MM.1S (cell line): ENCODE results near the gene OBP2B.
"Not testable (repeated sequence)": the region's sequence is repeated elsewhere in the genome, so short reads cannot be mapped to it uniquely, and the experiment has no call there.

Source experiments
- DNase-seq: peaks from one replicate; pipeline ENCODE4 v3.0.0-alpha.2; 2015
- H2AFZ ChIP-seq: fragments of 300-600 bp; sonication (generic); 2 replicates; pipeline ENCODE4 v1.6.0; 2016; ENCODE audit warnings: antibody characterized with exemption, low read length
- H3F3A ChIP-seq: fragments of 300-600 bp; sonication (generic); 2 replicates; pipeline ENCODE4 v1.6.1; 2016; ENCODE audit warnings: mild to moderate bottlenecking, antibody characterized with exemption, low read length, moderate library complexity, mixed read lengths; ENCODE audit not compliant: insufficient read depth
- H3K27ac ChIP-seq: fragments of 300-600 bp; sonication (generic); 2 replicates; pipeline ENCODE4 v1.5.1; 2016; ENCODE audit warnings: mild to moderate bottlenecking, low read length
- H3K27me3 ChIP-seq: fragments of 300-600 bp; sonication (generic); replicated peaks from 2 replicates; pipeline ENCODE4 v1.6.0; 2016; ENCODE audit warnings: low read length; ENCODE audit not compliant: insufficient read depth
- H3K36me3 ChIP-seq: fragments of 300-600 bp; sonication (generic); replicated peaks from 2 replicates; pipeline ENCODE4 v1.6.1; 2016; ENCODE audit warnings: mild to moderate bottlenecking, low read length, mixed read lengths; ENCODE audit not compliant: insufficient read depth
- H3K4me1 ChIP-seq: fragments of 300-600 bp; sonication (generic); 2 replicates; pipeline ENCODE4 v1.6.1; 2016; ENCODE audit warnings: low read length, mixed read lengths
- H3K4me2 ChIP-seq: fragments of 300-600 bp; sonication (generic); 2 replicates; pipeline ENCODE4 v1.6.0; 2016; ENCODE audit warnings: low read depth, low read length
- H3K4me3 ChIP-seq: fragments of 300-600 bp; sonication (generic); 2 replicates; pipeline ENCODE4 v1.5.1; 2016; ENCODE audit warnings: low read length, mixed read lengths
- H3K79me2 ChIP-seq: fragments of 300-600 bp; sonication (generic); 2 replicates; pipeline ENCODE4 v1.6.1; 2016; ENCODE audit warnings: mixed run types, low read length, mixed read lengths
- H3K9ac ChIP-seq: fragments of 300-600 bp; sonication (generic); 2 replicates; pipeline ENCODE4 v1.6.1; 2016; ENCODE audit warnings: low read length, mixed read lengths
- H3K9me2 ChIP-seq: fragments of 300-600 bp; sonication (generic); replicated peaks from 2 replicates; pipeline ENCODE4 v1.6.1; 2016; ENCODE audit warnings: mild to moderate bottlenecking, low read length, mixed read lengths; ENCODE audit not compliant: insufficient read depth
- H3K9me3 ChIP-seq: fragments of 300-600 bp; sonication (generic); replicated peaks from 2 replicates; pipeline ENCODE4 v1.6.1; 2016; ENCODE audit warnings: mild to moderate bottlenecking, low read length, mixed read lengths; ENCODE audit not compliant: insufficient read depth
- H4K20me1 ChIP-seq: fragments of 300-600 bp; sonication (generic); 2 replicates; pipeline ENCODE4 v1.6.1; 2016; ENCODE audit warnings: mild to moderate bottlenecking, low read length, moderate library complexity, mixed read lengths; ENCODE audit not compliant: insufficient read depth
- CTCF ChIP-seq: fragments of 300-600 bp; sonication (generic); IDR thresholded peaks from 2 replicates; pipeline ENCODE4 v1.5.1; 2016; ENCODE audit warnings: antibody characterized with exemption, low read length, mixed read lengths
- EZH2 ChIP-seq: fragments of 300-600 bp; sonication (generic); optimal IDR thresholded peaks from 2 replicates; pipeline ENCODE3; 2017; ENCODE audit warnings: low read depth, mild to moderate bottlenecking, antibody characterized with exemption, low read length, mixed read lengths
- EZH2phosphoT487 ChIP-seq: fragments of 300-600 bp; sonication (generic); IDR thresholded peaks from 2 replicates; pipeline ENCODE4 v1.6.1; 2018; ENCODE audit warnings: antibody characterized with exemption, low read length

The OBP2B gene

GRCh38 chr9:133170716-133171115 lies 38.3 kb downstream of the OBP2B start:
- H3K9me2 ChIP-seq = no peaks in the 10 kb centered on the region
- H3K9me3 ChIP-seq = no peaks in the 10 kb centered on the region
- H3K27me3 ChIP-seq = peaks cover 93% of the 10 kb centered on the region
- DNase-seq = no peak
- no peak overlapping the region for H3K4me3 ChIP-seq
- H3F3A ChIP-seq = no peaks in the 10 kb centered on the region
- H3K4me2 ChIP-seq = no peak overlapping the region
- no peak overlapping the region for H3K27ac ChIP-seq
- H2AFZ ChIP-seq = no peak overlapping the region
- no peaks in the 10 kb centered on the region for H3K36me3 ChIP-seq
- H3K79me2 ChIP-seq = no peaks in the 10 kb centered on the region
- H3K9ac ChIP-seq = no peak overlapping the region
- no peaks in the 10 kb centered on the region for H3K4me1 ChIP-seq
- TF ChIP-seq EZH2phosphoT487 = no peak
- no peak for TF ChIP-seq EZH2
- no peaks in the 10 kb centered on the region for H4K20me1 ChIP-seq

GRCh38 chr9:133169687-133170086 lies 39.4 kb downstream of the OBP2B start:
- H2AFZ ChIP-seq, DNase-seq, H3K4me2 ChIP-seq, H3K9ac ChIP-seq, H3K36me3 ChIP-seq, H4K20me1 ChIP-seq, H3K27ac ChIP-seq, H3K9me3 ChIP-seq, H3F3A ChIP-seq, H3K79me2 ChIP-seq, H3K4me1 ChIP-seq, H3K9me2 ChIP-seq, H3K4me3 ChIP-seq: not testable (repeated sequence)
- peaks cover 93% of the 10 kb centered on the region for H3K27me3 ChIP-seq

GRCh38 chr9:133169102-133169501 lies 39.9 kb downstream of the OBP2B start:
- Histone ChIP-seq H3K4me1 (no peaks in the 10 kb centered on the region), H3K27me3 (peaks cover 93% of the 10 kb centered on the region), H4K20me1 (no peaks in the 10 kb centered on the region), H3K9me3 (no peaks in the 10 kb centered on the region), H3K9me2 (no peaks in the 10 kb centered on the region), H3F3A (no peaks in the 10 kb centered on the region), H2AFZ (no peak overlapping the region), H3K79me2 (no peaks in the 10 kb centered on the region), H3K4me2 (no peak overlapping the region), H3K4me3 (no peak overlapping the region), H3K36me3 (no peaks in the 10 kb centered on the region), H3K9ac (no peak overlapping the region), H3K27ac (no peak overlapping the region)
- no peak for TF ChIP-seq EZH2phosphoT487
- TF ChIP-seq EZH2 = no peak
- TF ChIP-seq CTCF = no peak
- no peak for DNase-seq

- no peak overlapping the region for H2AFZ ChIP-seq
- H3F3A ChIP-seq = no peaks in the 10 kb centered on the region
- H3K79me2 ChIP-seq = no peaks in the 10 kb centered on the region
- no peak for DNase-seq
- no peaks in the 10 kb centered on the region for H3K4me1 ChIP-seq
- TF ChIP-seq EZH2phosphoT487 (no peak), EZH2 (no peak), CTCF (no peak)
- H3K9me2 ChIP-seq = no peaks in the 10 kb centered on the region
- no peak overlapping the region for H3K4me2 ChIP-seq
- H3K36me3 ChIP-seq = no peaks in the 10 kb centered on the region
- peaks cover 93% of the 10 kb centered on the region for H3K27me3 ChIP-seq
- no peaks in the 10 kb centered on the region for H3K9me3 ChIP-seq
- no peaks in the 10 kb centered on the region for H4K20me1 ChIP-seq
- no peak overlapping the region for H3K4me3 ChIP-seq
- H3K27ac ChIP-seq = no peak overlapping the region
- H3K9ac ChIP-seq = no peak overlapping the region
These were observed 40.6 kb downstream of the OBP2B start for GRCh38 chr9:133168432-133168831.
